Dermis blood vessel endothelial cell (primary cell): ENCODE data around the gene MAPK11. TPM values are rescaled to one million over a fixed set of nuclear protein-coding genes. Genes with fewer than 3 reads are reported as not detected.
A peak's percentile ranks its signal among the peaks of the same experiment; 100 is the strongest.
"Not testable (repeated sequence)": the region's sequence is repeated elsewhere in the genome, so short reads cannot be mapped to it uniquely, and the experiment has no call there.

Source experiments
- DNase-seq: peaks from one replicate; pipeline ENCODE4 v3.0.0; 2010
- total RNA-seq: library from RNA; depleted of rRNA; stranded (reverse); fragments of >200 nt; gene quantifications from 2 replicates; pipeline ENCODE4 v1.2.3, GENCODE V29; 2014

MAPK11 gene
- total RNA-seq, 1 donor from 2014 or later, result 41.7 TPM

- no peak for DNase-seq
Measured at GRCh38 chr22:50275181-50276055, 5.2 kb upstream of the MAPK11 start.

DNA sequence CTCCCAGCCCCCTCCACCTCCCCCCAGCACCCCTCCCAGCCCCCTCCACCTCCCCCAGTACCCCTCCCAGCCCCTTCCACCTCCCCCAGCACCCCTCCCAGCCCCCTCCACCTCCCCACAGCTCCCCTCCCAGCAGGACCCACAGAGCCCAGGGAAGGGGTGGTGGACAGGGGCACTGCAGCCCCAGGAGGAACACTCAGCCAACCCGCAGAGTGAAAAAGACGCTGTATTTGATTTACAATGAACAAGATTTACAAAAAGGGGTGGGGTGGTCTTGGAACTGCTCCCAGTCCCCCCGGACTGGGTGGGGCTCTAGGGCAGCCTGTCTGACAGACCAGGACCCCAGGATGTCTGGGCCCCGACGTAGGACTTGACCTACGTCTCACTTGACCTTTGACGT, 4.6 kb upstream of the MAPK11 start:
- DNase-seq, result no peak

- DNase-seq, result peak; percentile 75
Measured at GRCh38 chr22:50274311-50274710, 4.1 kb upstream of the MAPK11 start.

DNA sequence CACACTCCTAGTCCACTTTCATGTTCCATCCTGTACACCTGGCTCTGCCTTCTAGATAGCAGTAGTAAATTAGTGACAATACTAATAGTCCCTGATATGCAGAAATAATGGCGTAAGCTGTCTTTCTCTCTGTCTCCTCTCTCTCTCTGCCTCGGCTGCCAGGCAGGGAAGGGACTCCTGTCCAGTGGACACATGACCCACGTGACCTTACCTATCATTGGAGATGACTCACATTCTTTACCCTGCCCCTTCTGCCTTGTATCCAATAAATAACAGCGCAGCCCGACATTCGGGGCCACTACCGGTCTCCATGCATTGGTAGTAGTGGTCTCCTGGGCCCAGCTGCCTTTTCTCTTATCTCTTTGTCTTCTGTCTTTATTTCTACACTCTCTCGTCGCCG, 3.6 kb upstream of the MAPK11 start:
- DNase-seq, result not testable (repeated sequence)

- not testable (repeated sequence) for DNase-seq
Measured at GRCh38 chr22:50273352-50273751, 3.2 kb upstream of the MAPK11 start.

GRCh38 chr22:50272044-50272802, 2.0 kb upstream of the MAPK11 start:
- DNase-seq, result no peak

GRCh38 chr22:50271519-50271970, 1.4 kb upstream of the MAPK11 start:
- peak; percentile 71 for DNase-seq

GRCh38 chr22:50270666-50271394, 650 bp upstream of the MAPK11 start:
- peak; percentile 71 for DNase-seq

- no peak for DNase-seq
Measured at GRCh38 chr22:50269573-50269969, 609 bp downstream of the MAPK11 start.

GRCh38 chr22:50268655-50269113, 1.5 kb downstream of the MAPK11 start:
- DNase-seq, result peak; percentile 34

GRCh38 chr22:50267591-50268390, 2.4 kb downstream of the MAPK11 start:
- DNase-seq, result peak; percentile 43

GRCh38 chr22:50266994-50267393, 3.2 kb downstream of the MAPK11 start:
- DNase-seq, result no peak

GRCh38 chr22:50264946-50265669, 5.1 kb downstream of the MAPK11 start:
- DNase-seq, result no peak

DNA sequence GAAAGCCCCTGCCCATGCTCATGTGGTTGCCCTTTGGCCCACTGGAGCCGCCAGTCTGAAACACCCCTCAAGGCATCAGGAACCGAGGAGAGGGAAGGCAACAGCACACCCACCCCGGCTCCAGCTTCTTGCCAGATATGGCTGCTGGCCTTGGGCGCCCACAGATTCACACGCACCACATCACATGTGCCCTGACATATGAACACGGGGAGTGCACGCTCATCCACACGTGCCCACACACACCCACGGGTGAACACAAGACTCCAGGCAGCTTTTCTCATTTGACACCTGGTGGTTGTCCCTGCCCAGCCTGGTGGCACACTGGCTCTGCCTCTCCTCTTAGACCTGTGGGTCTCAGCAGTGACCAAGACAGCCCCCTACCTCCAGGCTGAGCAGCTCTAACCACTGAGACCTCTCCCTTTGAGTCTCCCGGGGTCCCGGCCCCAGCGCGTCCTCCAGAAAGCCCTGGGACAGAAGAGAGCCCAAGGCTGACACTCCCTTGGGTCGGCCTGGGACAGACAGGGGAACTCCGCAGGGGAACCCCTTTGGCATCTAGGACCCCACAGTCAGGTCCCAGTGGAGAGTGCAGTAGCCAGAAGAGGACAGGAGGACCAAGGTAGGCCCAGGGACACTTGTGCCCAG, 6.0 kb downstream of the MAPK11 start:
- DNase-seq, result no peak

GRCh38 chr22:50262973-50263617, 7.1 kb downstream of the MAPK11 start:
- no peak for DNase-seq

DNA sequence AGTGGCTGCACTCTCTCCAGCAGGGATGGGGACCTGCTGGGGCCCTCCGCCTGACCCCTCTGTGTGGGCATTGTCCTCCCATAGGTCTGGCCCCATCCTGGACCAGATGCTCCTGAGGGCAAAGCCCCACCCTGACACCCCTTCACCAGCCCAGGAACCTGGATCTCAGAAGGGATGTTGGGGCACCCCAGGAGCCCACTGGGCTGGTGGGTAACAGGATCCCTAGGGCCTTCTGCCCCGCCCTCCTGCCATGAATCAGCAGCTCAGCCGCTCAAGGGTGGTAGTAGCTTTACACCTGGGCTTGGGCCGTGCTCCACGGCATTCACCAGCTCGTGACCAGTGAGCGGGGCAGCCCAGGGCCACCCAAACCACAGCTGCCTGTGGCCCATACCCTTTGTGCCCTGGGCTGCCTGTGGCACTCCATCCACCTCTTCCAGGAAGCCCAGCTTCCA, 7.7 kb downstream of the MAPK11 start:
- DNase-seq, result no peak

- DNase-seq, result peak; percentile 68
Measured at GRCh38 chr22:50261615-50262459, 8.3 kb downstream of the MAPK11 start, which contains the start of gene MAPK12. Gene MAPK12 (minus strand): TSS chr22:50261683. CDS start chr22:50261509, 174 bp downstream.

DNA sequence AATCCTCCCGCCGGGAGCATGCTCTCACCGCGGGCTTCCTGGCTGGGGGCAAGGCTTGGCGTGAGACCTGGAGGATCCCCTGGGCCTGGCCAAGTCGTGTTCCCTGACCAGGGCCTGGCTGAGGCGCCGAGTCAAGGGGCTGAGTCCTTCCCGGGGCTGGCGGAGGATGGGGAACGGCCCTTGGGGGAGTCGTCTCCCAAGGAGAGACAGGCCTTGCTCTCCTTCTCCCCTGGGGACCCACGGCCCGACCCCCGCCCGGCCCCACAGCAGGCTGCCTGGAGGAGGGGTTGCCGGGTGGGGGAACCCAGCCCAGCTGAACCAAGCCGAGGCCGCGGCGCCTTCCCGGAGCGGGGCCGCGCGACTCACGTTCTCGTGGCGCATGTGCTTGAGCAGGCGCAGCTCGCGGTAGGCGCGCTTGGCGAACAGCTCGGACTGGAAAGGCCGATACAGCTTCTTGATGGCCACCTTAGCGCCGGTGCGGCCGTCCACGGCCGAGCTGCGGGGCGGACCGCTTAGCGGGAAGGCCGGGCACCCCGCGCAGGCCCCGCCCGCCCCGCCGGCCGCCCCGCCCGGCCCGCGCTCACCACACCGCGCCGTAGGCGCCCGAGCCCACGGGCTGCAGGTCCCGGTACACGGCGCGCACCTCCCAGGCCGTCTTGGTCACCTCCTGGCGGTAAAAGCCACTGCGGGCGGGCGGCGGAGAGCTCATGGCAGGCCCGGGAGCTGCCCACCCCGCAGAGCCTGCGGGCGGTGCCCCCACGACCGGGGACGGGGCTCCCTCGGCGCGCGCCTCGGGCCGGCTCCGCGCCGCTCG, 9.2 kb downstream of the MAPK11 start:
- DNase-seq, result peak; percentile 76
